ENCODE data around the gene KRTAP5-6. TPM values are rescaled to one million over a fixed set of nuclear protein-coding genes. Genes with fewer than 3 reads are reported as not detected.
"Not testable (repeated sequence)": the region's sequence is repeated elsewhere in the genome, so short reads cannot be mapped to it uniquely, and the experiment has no call there.

Gene KRTAP5-6
- total RNA-seq, 2 experiments from 2014 or later = not detected

DNA sequence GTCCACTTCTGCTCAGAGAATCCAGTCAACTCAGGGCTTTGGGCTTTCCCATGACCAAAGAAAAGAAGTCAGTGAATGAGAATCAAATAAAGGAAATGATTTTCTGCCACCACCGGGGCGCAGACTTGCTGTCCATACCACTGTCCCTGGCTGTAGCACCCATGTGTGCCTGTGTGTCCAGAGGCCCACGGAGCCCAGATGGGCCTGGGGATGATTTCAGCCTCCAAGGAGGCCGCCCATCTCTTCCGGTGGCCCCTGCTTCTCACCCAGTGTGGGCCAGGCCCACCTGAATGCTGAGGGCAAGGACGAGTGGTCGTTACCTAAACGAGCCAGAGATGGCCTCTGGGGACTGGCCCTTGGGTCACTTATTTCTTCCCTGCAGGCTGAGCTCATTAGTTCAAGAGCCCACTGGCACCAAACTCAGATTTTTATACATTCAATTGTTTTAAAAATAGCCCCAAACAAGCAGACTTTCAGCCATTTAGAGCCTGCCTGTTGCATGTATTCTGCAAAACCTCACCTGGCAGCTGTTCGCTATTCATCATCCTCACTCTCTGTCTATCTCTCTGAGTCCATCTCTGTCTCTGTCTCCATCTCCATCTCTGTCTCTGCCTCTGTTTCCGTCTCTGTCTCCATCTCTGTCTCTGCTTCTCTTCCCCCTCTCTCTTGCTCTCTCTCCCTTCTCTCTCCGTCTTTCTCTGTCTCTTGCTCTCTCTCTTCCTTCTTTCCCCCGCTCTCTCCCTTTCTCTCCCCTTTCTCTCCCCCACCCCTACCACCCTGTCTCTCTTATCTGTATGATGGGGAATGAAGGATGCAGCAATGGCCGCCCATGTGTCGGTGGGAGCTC is 43.2 kb upstream of the KRTAP5-6 start:
- intact Hi-C loops (cut with DNase I, micrococcal nuclease) = loop anchor here in 1 of 2 experiments (2.0 to 5.0 kb wide), 2 partner anchors 39 to 179 kb away; no protein-coding TSS in a partner anchor
- POLR2A ChIA-PET = no interaction called here

GRCh38 chr11:1654388-1655167 is 42.4 kb upstream of the KRTAP5-6 start:
- intact Hi-C loops (cut with DNase I, micrococcal nuclease) = loop anchor here in 1 of 2 experiments (5.0 kb wide), 1 partner anchor 38 kb away; no protein-coding TSS in a partner anchor
- DNase-seq = no peak
- CTCF ChIA-PET = interaction anchor here (0.7 to 5.8 kb wide), 6 partner anchors 25 to 497 kb away, joined by 3 to 73 read pairs (median 11); no protein-coding TSS in a partner anchor

More for the DNA sequence above, 43.2 kb upstream of the KRTAP5-6 start:
- CTCF ChIA-PET = interaction anchor here (0.7 to 5.8 kb wide), 18 partner anchors 11 to 804 kb away, joined by 3 to 73 read pairs (median 6); partner anchors contain the start of gene KRTAP5-2
- Mint-ChIP-seq H3K27ac (no peak overlapping the region), H3K36me3 (ENCODE audit: low read depth) (no peaks in the 10 kb centered on the region), H3K27me3 (peaks cover 5% of the 10 kb centered on the region), H3K4me1 (no peaks in the 10 kb centered on the region), H3K9me3 (ENCODE audit: low read depth) (no peaks in the 10 kb centered on the region), H3K4me3 (no peak overlapping the region)
- ATAC-seq = no peak
- no peak for DNase-seq

GRCh38 chr11:1655168-1656060 is 41.6 kb upstream of the KRTAP5-6 start:
- ATAC-seq = no peak
- CTCF ChIA-PET = interaction anchor here (0.7 to 5.8 kb wide), 2 partner anchors 37 to 324 kb away, joined by 3 to 73 read pairs; no protein-coding TSS in a partner anchor

More at GRCh38 chr11:1654388-1655167, 42.4 kb upstream of the KRTAP5-6 start:
- Mint-ChIP-seq H3K4me1 (peaks cover 5% of the 10 kb centered on the region), H3K27ac (no peak overlapping the region), H3K4me3 (no peak overlapping the region), H3K27me3 (peaks cover 6% of the 10 kb centered on the region), H3K9me3 (ENCODE audit: low read depth) (no peaks in the 10 kb centered on the region), H3K36me3 (ENCODE audit: low read depth) (no peaks in the 10 kb centered on the region)
- POLR2A ChIA-PET = no interaction called here
- no peak for ATAC-seq

GRCh38 chr11:1656061-1656441 is 40.9 kb upstream of the KRTAP5-6 start:
- Mint-ChIP-seq H3K4me3 (no peak overlapping the region), H3K4me1 (peaks cover 17% of the 10 kb centered on the region), H3K27ac (no peak overlapping the region), H3K27me3 (peaks cover 14% of the 10 kb centered on the region), H3K36me3 (ENCODE audit: low read depth) (no peaks in the 10 kb centered on the region), H3K9me3 (ENCODE audit: low read depth) (no peaks in the 10 kb centered on the region)
- ChIA-PET POLR2A (no interaction called here), CTCF (interaction anchor here (0.7 kb wide), 1 partner anchor 324 kb away, joined by 3 read pairs; no protein-coding TSS in a partner anchor)
- intact Hi-C loops (cut with DNase I, micrococcal nuclease) = no loop called here
- ATAC-seq (no peak), DNase-seq (no peak)

More at GRCh38 chr11:1655168-1656060, 41.6 kb upstream of the KRTAP5-6 start:
- Mint-ChIP-seq H3K4me3 (no peak overlapping the region), H3K4me1 (peaks cover 14% of the 10 kb centered on the region), H3K27me3 (peaks cover 14% of the 10 kb centered on the region), H3K9me3 (ENCODE audit: low read depth) (no peaks in the 10 kb centered on the region), H3K27ac (no peak overlapping the region), H3K36me3 (ENCODE audit: low read depth) (no peaks in the 10 kb centered on the region)
- no peak for DNase-seq
- intact Hi-C loops (cut with DNase I, micrococcal nuclease) = no loop called here
- POLR2A ChIA-PET = no interaction called here

DNA sequence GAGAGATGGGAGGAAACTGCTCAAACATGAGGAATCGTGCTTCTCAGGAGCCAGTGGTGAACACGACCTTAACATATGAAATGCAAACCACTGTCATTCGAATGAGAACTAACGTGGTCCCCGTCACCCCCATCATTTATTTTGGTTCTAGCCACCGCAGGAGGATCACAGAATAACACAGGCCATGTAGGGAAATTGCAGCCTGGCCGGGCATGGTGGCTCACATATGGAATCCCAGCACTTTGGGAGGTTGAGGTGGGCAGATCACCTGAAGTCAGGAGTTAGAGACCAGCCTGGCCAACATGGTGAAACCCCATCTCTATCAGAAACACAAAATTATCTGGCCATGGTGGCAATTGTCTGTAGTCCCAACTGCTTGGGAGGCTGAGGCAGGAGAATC is 40.3 kb upstream of the KRTAP5-6 start:
- DNase-seq (no peak), ATAC-seq (no peak)
- no peak overlapping the region for H3K27ac Mint-ChIP-seq
- ChIA-PET CTCF (no interaction called here), POLR2A (no interaction called here)
- intact Hi-C loops (cut with DNase I, micrococcal nuclease) = no loop called here
- no peaks in the 10 kb centered on the region for H3K9me3 Mint-ChIP-seq (ENCODE audit: low read depth)
- H3K4me3 Mint-ChIP-seq = no peak overlapping the region
- H3K27me3 Mint-ChIP-seq = peaks cover 14% of the 10 kb centered on the region
- H3K4me1 Mint-ChIP-seq = peaks cover 20% of the 10 kb centered on the region
- H3K36me3 Mint-ChIP-seq (ENCODE audit: low read depth) = no peaks in the 10 kb centered on the region

DNA sequence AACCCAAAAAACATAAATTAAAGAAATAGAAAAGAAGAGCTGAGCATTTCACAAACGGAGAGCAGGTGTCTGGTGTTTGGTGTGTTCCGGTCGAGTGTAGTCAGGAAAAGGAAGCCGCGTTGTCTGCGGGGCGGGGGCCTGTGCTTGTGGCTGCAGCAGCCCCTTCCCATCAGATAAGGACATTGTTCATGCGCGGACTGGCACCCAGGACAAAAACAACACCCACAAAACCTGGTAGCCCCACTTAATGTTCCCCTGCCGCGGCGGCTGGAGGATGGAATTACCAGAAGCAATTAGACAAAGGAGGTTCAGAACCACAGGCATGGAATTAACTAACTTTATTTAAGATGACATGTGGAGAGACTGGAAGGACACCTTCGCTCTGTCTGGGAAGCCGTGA is 37.5 kb upstream of the KRTAP5-6 start:
- DNase-seq (no peak), ATAC-seq (no peak)
- ChIA-PET CTCF (no interaction called here), POLR2A (no interaction called here)
- no peaks in the 10 kb centered on the region for H3K36me3 Mint-ChIP-seq (ENCODE audit: low read depth)
- peaks cover 25% of the 10 kb centered on the region for H3K4me1 Mint-ChIP-seq
- intact Hi-C loops (cut with DNase I, micrococcal nuclease) = no loop called here
- H3K27me3 Mint-ChIP-seq = peaks cover 12% of the 10 kb centered on the region
- no peak overlapping the region for H3K4me3 Mint-ChIP-seq
- no peak overlapping the region for H3K27ac Mint-ChIP-seq
- no peaks in the 10 kb centered on the region for H3K9me3 Mint-ChIP-seq (ENCODE audit: low read depth)

DNA sequence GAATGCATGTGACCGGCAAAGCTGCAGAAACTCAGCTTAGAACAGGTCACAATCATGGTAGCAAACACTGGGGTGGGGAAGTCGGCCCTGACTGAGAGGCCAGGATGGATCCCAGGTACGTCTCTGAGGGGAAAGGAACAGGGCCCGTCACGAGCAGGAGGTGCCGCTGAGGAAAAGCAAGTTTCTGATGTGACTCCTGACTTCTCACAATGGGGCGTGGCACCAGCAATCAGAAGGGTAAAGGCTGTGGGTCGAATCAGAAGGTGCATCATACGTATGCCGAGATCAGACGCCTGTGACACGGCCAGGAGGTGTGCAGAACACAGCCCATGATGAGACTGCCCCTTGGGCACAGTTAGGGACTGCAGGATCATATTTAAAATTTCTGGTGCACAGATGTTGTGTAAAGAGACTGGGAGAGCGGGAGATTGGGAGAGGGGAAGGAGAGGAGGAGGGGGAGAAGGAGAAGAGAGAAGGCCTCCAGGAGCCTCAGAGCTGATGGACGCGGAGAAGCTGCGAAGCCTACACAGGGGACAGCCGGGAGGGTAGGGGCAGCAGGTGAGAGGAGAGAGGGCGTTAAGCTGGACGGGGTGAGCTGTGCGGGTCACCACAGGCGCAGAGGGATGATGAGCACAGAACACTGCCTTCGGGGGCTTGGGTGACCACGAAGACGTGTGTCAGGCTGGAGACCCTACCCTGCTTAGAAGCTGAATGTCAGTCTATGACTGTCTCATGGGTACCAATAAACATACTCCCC is 36.7 kb upstream of the KRTAP5-6 start:
- ATAC-seq = no peak

DNA sequence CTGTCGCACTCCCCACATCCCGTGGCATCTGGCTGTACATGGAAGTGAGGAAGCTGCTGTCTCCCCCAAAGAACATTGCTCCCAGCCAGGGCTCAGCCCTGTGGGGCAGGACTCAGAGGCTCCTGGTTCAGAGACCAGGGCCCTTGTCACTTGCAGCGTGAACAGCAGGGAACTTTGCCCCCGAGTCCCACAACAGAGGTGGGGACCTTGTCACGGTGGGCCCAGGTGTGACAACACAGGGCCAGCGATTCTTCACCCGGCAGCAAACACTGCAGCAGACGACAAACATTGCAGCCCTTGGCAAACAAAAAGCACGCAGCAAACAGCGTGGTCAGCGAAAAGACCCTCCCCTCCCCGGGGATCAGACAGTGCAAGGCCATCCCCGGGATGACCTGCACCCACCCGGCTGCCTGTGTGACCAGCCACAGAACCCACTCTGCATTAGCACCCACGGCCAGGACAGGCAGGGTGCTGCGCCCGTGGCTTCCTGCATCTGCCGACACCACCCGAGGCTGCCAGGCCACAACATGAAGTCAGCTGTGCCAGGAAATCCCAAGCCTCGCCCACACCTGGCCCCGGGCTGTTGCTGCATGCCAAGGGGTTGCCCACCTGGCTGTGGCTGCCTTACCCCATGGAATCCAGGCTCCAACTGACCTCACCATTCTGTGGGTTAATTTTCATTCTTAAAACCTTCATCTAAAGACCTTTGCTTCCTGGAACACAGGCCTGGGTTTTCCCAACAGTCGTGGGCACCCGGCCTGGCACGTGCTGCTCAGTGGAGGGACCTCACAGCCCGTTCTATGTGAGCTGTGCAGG is 35.3 kb upstream of the KRTAP5-6 start:
- Mint-ChIP-seq H3K27me3 (peaks cover 12% of the 10 kb centered on the region), H3K4me1 (peaks cover 25% of the 10 kb centered on the region)
- H3K36me3 Mint-ChIP-seq (ENCODE audit: low read depth); H3K27ac Mint-ChIP-seq; intact Hi-C loops (cut with DNase I, micrococcal nuclease); H3K9me3 Mint-ChIP-seq (ENCODE audit: low read depth); POLR2A ChIA-PET; ATAC-seq; CTCF ChIA-PET; H3K4me3 Mint-ChIP-seq; DNase-seq: not testable (repeated sequence)

More for the DNA sequence above, 36.7 kb upstream of the KRTAP5-6 start:
- no peak overlapping the region for H3K27ac Mint-ChIP-seq
- intact Hi-C loops (cut with DNase I, micrococcal nuclease) = no loop called here
- H3K4me3 Mint-ChIP-seq = no peak overlapping the region
- H3K4me1 Mint-ChIP-seq = peaks cover 25% of the 10 kb centered on the region
- POLR2A ChIA-PET = no interaction called here
- no peaks in the 10 kb centered on the region for H3K9me3 Mint-ChIP-seq (ENCODE audit: low read depth)
- DNase-seq = peak; percentile 18
- peaks cover 12% of the 10 kb centered on the region for H3K27me3 Mint-ChIP-seq
- no peaks in the 10 kb centered on the region for H3K36me3 Mint-ChIP-seq (ENCODE audit: low read depth)
- CTCF ChIA-PET = no interaction called here

DNA sequence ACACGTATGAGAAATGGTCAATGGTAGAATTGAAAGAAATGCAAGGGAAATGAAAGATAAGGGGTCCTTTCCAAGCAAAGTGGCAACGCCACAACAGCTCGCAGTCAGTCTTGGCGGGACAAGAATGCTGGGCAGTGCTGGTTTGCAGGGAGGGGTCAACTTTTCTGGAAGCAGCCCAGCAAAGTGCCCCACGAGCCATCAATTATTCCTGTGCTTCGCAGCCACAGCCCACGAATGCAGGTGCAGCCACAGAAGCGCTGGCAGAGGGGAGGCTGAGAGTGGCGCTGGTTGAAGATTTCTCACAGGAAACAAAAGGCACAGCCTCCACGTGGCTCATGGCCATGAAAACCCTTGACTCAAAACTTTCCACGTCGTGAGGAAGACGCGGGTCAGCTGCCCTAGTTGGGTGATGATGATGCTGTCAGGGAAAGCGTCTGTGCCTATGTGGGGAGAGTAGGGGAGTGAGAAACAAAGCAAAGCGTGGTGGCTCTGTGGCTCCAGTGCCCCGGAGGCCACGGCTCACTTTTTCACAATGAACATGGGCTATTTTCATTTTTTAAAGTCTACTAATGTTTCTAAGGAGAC is 34.2 kb upstream of the KRTAP5-6 start:
- intact Hi-C loops (cut with DNase I, micrococcal nuclease) = not testable (repeated sequence)

GRCh38 chr11:1665313-1665712 is 31.7 kb upstream of the KRTAP5-6 start:
- Mint-ChIP-seq H3K36me3 (ENCODE audit: low read depth) (no peaks in the 10 kb centered on the region), H3K4me3 (no peak overlapping the region), H3K27me3 (peaks cover 14% of the 10 kb centered on the region), H3K27ac (no peak overlapping the region), H3K9me3 (ENCODE audit: low read depth) (no peaks in the 10 kb centered on the region), H3K4me1 (peaks cover 12% of the 10 kb centered on the region)
- ATAC-seq (no peak), DNase-seq (no peak)
- intact Hi-C loops (cut with DNase I, micrococcal nuclease) = no loop called here
- POLR2A ChIA-PET = no interaction called here
- CTCF ChIA-PET = no interaction called here

More for the DNA sequence above, 34.2 kb upstream of the KRTAP5-6 start:
- peaks cover 25% of the 10 kb centered on the region for H3K4me1 Mint-ChIP-seq
- H3K9me3 Mint-ChIP-seq (ENCODE audit: low read depth); H3K27ac Mint-ChIP-seq; H3K4me3 Mint-ChIP-seq; H3K36me3 Mint-ChIP-seq (ENCODE audit: low read depth); POLR2A ChIA-PET; CTCF ChIA-PET: not testable (repeated sequence)
- DNase-seq (peak; percentile 21), ATAC-seq (peak; percentile 26)
- peaks cover 14% of the 10 kb centered on the region for H3K27me3 Mint-ChIP-seq
